GM12873 (cell line): ENCODE results near the gene JMY.

ENCODE experiments used
- CTCF ChIP-seq: IDR thresholded peaks from 2 replicates; pipeline ENCODE4 v1.5.1; 2012; ENCODE audit warnings: low read depth, mild to moderate bottlenecking, moderate library complexity, low read length, control low read depth; ENCODE audit not compliant: insufficient read depth; ENCODE audit errors: missing control alignments

JMY gene

GRCh38 chr5:79235634-79236361, at the start of gene JMY:
Gene JMY, plus strand, starts transcription at chr5:79236131. Its CDS starts 520 bp downstream, at chr5:79236651.
- no peak for TF ChIP-seq CTCF

GRCh38 chr5:79186455-79186854, 49.5 kb upstream of the JMY start:
- no peak for TF ChIP-seq CTCF

GRCh38 chr5:79189439-79190234, 46.3 kb upstream of the JMY start:
- no peak for TF ChIP-seq CTCF

- no peak for TF ChIP-seq CTCF
These were observed 45.7 kb upstream of the JMY start for GRCh38 chr5:79190235-79190529.

GRCh38 chr5:79191457-79191856, 44.5 kb upstream of the JMY start:
- no peak for TF ChIP-seq CTCF

GRCh38 chr5:79193643-79194042, 42.3 kb upstream of the JMY start:
- no peak for TF ChIP-seq CTCF

- TF ChIP-seq CTCF = peak; percentile 61
These were observed 35.3 kb upstream of the JMY start for GRCh38 chr5:79200573-79201183.
